DMS153 treated with DMSO at 0.1 percent for 48 hours (cell line): Measurements from ENCODE around the gene WHRN.

Source experiments
- DNase-seq: peaks from one replicate; lab custom pipeline; 2025; ENCODE audit not compliant: unreplicated experiment; lab: John Stamatoyannopoulos, UW

WHRN gene

GRCh38 chr9:114425126-114425525 lies 80.1 kb downstream of the WHRN start:
- DNase-seq: no peak

DNA sequence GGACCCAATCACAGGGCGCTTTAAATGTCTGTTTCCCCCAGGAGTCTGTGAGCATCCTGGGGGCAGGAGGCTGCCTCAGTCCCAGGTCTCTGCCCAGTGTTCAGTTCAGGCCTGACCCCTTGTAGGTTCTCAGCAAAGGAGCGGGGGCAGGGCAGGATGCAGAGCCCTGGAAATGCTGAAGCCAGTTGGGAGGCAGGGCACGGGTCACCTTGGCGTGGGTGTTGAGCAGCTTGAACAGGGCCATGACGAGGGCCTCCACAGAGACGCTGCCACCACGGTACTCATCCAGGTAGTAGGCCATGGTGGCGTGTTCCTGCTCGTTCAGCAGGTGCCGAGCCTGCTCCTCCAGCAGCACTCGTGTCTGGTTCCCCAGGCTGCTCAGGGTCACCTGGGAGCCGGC lies 81.1 kb downstream of the WHRN start:
- DNase-seq: no peak

DNA sequence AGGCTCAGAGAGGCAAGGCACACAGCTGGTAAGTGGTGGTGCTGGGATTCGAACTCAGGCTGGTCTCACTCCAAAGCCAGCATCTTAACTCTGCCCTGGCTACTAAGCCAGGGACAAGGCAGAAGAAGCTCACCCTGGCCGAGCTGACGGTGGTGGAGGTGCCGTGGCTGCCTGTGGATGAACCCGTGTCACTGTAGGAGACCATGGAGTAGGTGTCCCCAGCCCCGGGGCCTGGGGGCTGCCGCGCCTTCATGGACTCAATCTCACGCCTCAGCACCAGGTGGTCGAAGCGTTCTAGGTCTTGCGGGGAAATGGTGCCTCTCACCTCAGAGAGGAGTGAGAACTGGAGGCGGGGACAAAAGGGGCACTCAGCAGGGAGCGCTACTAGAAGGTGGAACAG lies 82.1 kb downstream of the WHRN start:
- DNase-seq: no peak

DNA sequence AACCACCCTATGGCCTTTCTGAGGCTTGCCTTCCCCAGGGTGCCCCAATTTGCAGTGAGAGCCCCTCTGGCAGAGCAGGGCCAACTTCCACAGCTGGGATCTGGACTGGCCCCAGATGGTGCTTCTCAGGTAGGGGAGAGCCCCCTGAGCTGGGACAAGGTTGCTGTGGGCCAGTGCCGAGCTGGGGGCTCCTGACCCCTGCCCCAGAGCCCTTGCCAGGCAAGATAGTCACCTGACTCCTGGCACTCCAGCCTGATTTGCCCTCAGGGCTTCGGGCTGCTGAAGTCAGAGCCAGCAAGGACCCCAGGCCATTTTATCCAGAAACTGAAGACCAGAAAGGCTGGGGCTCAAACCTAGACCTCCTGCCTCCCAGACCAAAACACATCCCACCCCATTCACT lies 84.1 kb downstream of the WHRN start:
- no peak for DNase-seq

GRCh38 chr9:114419796-114420195 lies 85.5 kb downstream of the WHRN start:
- DNase-seq: no peak

DNA sequence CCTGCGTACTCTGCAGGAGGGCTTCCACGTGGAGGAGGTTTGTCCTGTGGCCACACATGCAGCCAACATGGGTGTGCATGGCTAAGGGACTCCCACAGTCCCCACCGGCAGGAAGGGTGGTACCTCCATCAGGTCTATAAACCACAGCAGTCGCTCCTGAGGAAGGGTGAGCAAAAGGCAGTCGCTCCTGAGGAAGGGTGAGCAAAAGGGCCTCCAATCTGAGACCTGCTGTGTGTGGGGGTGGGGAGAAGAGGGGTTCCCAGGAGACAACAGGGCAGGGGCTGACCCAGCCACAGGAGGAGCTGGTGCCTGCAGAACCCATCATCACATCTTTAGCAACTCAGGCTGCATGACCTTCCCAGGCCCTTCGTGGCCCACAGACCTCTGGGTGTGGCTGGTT lies 87.2 kb downstream of the WHRN start:
- DNase-seq: no peak

DNA sequence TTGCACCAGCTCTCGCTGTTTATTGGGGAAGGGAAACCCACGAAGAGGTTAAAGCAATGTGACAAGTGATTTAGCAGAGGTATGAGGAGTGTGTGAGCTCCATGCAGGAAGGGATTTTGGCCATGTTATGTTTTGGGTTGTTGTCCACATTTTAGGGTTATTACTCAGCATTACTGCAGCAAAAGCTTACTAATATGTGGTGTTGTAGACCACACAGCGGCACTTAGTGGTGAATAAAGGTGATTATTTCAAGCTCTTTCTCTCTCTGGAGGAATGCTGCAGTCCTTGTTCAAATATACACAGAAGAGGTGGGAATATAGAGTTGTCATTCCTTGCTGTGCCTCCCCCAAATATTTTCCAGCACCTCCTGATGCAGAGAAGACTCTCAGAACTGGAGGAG lies 87.8 kb downstream of the WHRN start:
- no peak for DNase-seq

- no peak for DNase-seq
Measured at GRCh38 chr9:114416906-114417305, 88.4 kb downstream of the WHRN start.

DNA sequence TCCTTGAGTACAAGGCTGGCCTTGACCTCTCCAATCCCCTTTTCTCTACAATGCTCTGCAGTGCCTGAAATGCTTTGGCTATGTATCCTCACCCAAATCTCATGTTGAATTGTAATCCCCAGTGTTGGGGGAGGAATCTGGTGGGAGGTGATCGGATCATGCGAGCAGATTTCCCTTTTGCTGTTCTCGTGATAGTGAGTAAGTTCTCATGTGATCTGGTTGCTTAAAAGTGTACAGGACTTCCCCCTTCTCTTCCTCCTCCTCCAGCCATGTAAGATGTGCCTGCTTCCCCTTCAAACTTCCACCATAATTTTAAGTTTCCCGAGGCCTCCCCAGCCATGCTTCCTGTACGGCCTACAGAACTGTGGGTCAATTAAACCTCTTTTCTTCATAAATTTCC lies 89.0 kb downstream of the WHRN start:
- no peak for DNase-seq

DNA sequence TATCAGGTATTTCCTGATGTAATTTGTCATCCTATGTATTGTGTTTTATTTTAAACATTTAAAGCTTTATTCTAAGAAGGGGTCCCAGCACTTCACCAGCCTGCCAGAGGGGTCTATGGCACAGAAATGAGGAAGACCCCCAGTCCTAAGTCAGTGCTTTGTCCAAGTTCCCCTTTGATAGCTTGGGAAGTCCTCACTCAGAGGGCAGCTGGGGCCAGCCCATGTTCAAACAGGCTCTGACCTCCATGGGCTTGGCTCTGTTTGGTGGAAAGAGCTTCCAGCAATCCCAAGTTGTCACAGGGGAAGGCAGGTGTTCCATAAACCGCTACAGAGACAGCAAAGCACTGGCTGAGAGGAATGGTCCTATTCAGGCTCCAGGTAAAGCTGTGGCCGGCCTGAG lies 90.9 kb downstream of the WHRN start:
- no peak for DNase-seq

- no peak for DNase-seq
Measured at GRCh38 chr9:114413861-114414301, 91.4 kb downstream of the WHRN start.

DNA sequence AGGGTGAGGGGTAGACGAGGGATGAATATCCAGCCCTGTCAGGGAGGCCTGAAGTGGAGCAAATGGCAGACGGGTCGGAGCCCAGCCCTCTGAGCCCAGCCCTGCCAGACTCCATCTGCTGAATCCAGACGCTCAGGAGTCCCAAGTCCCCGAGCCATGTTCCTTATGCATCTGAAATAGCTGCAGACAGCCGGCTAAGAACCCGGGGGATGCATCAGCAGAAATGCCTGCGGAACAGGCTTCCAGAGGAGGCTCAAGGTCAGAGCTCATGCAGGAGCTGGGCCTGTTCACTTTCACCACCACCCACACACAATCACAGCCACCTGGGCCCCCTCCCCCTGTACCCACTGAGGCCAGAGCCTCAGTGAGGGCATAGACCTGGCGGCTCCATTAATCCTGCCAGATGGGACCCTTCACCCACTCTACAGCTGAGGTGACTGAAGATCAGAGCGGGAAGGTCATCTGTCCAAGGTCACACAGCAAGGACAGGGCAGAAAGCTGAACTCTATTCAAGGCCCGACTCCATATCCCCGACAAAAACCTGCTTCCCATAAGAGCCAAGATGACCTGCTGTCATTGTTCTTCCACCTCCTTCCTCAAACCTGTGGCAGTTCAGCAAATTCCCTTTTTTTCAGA lies 93.1 kb downstream of the WHRN start:
- no peak for DNase-seq

DNA sequence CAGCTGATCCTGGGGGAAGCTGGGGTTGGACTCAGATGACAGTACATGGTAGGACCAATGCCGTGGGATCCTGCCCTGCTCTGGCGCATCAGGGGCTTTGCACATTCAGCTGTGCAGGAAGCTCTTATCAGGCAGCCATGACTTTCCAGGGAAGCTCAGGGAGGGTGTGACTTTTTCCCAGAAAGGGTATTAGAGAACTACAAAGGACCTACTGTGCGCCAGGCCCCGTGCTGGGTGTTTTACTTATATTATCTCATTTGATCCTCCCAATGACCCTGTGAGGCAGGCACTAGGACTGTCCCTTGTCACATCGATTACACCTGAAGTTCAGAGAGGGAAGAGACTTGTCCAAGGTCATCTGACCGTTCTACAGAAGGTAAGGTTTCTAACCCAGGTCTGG lies 93.8 kb downstream of the WHRN start:
- DNase-seq: no peak

DNA sequence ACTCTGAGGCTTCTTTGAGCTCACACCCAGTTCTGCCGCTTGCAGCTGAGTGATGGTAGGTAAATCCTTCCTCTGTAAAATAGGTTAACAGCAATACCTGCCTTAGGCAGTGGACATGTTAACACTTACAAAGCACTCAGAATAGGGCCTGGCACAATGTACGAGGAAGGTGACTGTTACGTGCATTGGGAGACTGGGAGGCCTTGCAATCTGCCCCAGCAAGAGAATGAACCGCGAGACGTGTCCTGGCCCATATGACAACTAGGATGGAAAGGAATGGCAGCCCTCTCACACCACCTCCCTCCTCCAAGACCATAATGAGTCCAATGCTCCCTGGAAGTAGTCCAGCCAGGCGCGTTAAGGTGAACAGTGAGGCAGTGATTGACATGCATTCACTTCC lies 94.4 kb downstream of the WHRN start:
- DNase-seq: no peak

- no peak for DNase-seq
Measured at GRCh38 chr9:114409842-114410241, 95.4 kb downstream of the WHRN start.

DNA sequence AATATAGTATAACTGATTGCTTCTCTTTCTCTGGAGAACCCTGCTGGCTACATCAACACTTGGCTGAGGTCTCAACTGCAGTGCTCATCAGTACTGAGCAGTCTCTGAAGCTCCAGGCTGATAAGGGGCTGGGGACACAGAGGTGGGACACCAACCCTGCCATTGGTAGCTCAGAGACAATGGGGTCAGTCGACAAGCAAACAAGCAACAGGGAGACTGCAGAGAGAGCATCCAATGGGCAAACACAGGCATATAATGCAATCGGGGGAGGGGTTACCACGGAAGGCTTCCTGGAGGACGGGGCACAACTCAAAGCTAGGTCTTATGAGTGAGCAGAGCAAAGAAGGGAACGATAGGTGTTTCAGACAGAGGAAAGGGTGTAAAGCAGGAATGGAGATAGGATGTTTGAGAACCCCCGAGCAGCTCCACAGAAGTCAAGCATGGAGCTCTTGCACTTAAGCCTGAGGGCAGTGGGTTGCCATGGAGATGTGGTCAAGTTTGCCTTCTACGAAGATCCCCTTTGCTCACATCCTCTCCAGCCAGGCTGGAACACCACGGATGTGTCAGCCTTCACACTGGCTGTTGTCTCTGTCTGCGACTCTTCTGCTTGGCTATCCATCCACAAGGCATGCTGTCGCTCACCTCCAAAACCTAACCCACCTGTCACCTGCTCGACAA lies 96.0 kb downstream of the WHRN start:
- no peak for DNase-seq

- DNase-seq: no peak
Measured at GRCh38 chr9:114408645-114409044, 96.6 kb downstream of the WHRN start.

GRCh38 chr9:114407889-114408288 lies 97.4 kb downstream of the WHRN start:
- DNase-seq: no peak

DNA sequence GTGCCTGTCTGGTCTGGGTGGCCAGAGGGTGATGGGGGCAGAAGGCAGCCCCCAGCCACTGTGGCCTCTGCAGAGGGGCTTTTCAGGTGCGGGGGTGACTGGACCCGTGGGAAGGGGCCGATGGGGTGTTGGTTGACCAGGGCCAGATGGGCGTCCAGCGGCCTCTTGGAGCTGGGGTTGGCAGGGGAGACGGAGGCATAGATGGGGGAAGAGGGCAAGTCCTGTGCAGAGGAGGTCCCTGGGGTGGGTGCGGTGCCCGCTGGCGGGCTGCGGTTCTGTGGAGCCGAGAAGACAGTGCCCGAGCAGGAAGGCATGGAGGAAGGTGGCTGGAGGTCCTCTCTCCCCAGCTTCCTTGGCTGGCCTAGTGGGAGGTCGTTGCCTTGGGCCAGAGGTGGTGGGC lies 98.8 kb downstream of the WHRN start:
- no peak for DNase-seq

GRCh38 chr9:114405294-114406034 lies 99.8 kb downstream of the WHRN start:
- DNase-seq: peak; percentile 63

DNA sequence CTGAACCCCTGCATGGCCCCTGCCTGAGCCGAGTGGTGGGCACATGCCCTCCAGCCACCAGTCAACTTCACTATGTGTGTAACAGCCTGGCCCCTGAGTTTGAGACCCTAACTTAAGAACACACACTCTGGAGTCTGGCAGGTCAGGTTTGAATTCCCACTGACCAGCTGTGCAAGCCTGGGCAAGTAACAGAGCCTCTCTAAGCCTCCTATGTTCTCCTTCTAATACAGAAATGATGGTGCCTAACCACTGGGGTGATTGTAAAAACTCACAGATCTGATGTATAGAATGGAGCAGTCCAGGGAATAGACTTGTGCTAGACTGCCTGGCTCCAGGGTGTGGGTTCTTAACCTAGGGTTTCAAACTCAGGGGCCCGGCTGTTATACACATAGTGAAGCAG lies 100.7 kb downstream of the WHRN start:
- DNase-seq: no peak

DNA sequence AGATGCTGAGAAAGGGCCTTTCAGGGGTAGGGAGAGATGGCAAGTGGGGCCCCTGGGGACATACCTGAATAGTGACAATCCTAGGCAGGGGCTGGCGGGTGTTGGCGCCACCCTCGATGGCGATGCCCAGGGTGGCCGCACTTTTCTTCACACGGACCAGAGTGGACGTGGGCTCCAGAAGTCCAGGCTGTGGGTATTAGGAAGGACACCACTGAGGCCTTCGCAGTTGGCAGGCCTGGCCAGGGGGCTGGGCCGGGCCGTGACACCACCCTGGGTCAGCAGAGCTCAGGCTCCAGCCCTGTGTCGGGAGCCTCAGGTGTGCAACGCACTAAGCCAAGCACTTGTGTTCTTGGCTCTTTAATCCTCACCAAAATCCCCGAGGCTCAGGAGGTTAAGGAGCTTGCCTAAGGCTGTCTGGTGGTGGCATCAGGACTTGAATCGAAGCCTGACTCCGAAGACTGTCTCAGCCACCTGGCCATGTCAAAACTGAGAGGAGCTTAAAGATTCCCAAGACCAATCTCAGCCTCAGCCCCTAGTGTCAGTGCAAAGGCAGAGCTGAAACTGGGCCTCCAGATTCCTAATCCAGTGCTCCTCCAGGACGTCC lies 102.0 kb downstream of the WHRN start:
- no peak for DNase-seq
